Suppressor macrophage treated with lipopolysaccharide for 4 hours (primary cell): Measurements from ENCODE around the gene SPTAN1.
"Not testable (repeated sequence)": the region's sequence is repeated elsewhere in the genome, so short reads cannot be mapped to it uniquely, and the experiment has no call there.

ENCODE experiments used
- DNase-seq: peaks from one replicate; pipeline ENCODE4 v3.0.0-alpha.2; 2020

Gene SPTAN1

DNA sequence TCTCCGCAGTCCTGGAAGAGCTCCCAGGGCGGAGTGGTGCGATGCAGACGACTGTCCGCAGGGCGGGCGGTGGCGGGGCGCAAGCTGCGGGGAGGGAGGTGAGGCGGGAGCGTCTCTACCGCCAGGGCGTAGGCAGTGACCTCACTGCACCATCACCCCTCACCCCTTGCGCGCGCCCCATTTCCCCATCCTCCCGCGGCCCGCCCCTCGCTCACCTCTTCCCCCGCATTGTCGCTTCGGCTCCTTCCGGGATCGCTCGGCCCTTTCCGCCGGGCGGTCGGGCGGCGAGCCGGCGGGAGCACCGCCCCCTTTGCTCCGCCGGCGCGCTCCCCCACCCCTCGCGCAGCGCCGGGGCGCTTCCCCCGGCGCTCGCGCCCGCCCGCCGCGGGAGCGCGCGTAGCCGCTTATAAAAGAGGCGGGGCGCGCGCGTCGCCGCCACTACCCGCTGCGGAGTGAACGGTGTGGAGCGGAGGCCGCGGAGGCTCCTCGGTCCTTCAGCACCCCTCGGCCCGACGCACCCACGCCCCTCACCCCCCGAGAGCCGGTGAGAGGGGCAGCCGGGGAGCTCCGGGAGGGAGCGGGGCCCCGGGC, at the start of gene SPTAN1:
Gene SPTAN1, plus strand, starts transcription at position 435 of the 591 bp plus-strand sequence. CDS start 14,154 bp downstream, outside the sequence.
- DNase-seq, result peak; percentile 95

DNA sequence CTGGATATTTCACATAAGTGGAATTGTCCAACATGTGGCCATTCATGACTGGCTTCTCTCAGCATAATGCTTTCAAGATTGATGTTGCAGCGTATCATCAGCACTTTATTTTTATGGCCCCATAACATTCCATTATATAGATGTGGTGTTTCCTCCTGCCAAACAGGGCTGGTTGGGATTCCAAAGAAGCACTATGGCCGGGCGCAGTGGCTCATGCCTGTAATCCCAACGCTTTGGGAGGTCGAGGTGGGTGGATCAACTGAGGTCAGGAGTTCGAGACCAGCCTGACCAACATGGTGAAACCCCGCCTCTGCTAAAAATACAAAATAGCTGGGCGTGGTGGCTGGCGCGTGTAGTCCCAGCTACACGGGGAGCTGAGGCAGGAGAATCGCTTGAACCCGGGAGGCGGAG, 49.0 kb upstream of the SPTAN1 start:
- DNase-seq, result not testable (repeated sequence)

DNA sequence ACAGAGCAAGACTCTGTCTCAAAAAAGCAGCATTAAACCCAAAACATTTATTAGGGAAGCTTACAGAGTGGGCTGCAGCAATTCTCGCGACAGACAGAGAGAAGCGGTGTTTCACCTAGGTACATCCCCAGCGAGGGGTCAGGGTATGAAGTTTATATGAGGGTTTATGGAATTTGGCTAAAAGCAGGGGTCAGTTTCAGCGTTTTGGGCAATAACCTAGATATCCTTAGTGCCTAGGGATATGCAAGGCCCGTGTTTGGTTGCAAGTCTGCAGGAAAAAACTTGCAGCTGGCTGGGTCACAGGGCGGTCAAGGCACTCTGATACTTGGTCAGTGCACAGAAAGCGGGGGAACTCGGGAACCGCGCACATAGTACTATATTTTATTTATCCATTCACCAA, 48.5 kb upstream of the SPTAN1 start:
- DNase-seq, result no peak

DNA sequence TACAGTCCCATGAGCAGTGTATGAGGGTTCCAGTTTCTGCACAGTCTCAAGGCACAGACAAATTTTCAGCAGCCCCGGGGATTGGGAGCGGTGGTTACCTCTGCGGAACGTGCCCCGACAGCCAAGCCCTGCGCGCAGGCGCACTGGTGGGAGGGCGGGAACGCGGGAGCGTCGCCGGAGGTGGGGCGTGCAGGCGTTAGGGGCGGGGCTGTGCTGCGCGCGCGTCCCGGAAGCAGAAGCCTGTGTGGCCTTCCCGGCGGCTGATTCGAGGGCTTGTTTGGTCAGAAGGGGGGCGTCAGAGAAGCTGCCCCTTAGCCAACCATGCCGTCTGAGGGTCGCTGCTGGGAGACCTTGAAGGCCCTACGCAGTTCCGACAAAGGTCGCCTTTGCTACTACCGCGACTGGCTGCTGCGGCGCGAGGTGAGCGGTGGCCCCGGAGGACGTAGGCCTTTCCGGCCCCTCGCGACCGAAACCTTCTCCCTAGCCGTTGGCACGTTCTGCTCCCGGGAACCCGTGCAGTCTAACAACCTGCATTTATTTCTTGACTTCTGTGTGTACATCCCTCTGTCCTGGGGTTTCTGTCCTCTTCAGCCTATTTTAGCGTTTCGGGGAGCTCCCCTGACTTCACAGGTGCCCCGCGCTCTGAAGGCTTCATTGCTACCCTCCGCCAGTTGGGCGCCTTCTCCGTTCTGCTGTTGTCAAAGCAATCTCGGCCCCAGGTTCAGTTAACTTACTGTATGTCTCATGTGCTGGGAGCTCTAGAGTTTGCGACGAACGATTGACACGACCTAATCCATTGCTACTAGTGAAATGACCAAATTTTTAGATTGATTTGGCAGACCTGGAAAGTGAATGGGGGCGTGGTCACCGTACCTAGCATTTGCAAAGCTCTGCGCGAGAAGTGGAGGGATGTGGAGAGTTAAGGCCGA, 47.6 kb upstream of the SPTAN1 start, which contains the start of gene GLE1:
Gene GLE1, plus strand, starts transcription at position 235 of the 929 bp plus-strand sequence. Its CDS starts 87 bp downstream, at position 322.
- DNase-seq, result peak; percentile 98

DNA sequence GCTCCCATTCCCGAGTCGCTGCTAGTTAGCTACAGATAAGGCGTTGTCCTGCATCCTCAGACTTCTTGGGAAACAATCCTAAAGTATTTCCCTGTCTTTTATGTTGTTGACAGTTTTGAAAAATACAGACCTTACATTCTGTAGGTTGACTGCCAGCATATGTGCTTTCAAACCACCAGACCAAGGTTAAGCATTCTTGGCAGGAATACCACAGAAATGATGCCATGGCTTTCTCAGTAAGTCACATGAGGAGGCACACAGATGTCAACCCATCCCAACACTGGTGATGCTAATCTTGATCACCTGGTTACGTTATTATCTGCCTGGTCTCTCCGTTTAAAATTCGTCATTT, 47.0 kb upstream of the SPTAN1 start:
- peak; percentile 4 for DNase-seq

DNA sequence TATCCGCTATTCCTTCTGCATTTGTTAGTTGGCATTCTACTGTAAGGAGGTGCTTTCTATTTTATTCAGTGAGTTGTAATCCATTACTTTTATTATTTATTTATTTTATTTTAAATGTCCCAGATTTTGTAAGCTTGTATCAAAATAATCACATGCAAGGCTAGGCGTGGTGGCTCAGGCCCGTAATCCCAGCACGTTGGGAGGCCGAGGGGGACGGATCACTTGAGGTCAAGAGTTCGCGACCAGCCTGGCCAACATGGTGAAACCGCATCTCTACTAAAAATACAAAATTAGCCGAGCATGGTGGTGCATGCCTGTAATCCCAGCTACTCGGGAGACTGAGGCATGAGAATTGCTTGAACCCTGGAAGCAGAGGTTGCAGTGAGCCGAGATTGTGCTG, 46.5 kb upstream of the SPTAN1 start:
- DNase-seq, result not testable (repeated sequence)

DNA sequence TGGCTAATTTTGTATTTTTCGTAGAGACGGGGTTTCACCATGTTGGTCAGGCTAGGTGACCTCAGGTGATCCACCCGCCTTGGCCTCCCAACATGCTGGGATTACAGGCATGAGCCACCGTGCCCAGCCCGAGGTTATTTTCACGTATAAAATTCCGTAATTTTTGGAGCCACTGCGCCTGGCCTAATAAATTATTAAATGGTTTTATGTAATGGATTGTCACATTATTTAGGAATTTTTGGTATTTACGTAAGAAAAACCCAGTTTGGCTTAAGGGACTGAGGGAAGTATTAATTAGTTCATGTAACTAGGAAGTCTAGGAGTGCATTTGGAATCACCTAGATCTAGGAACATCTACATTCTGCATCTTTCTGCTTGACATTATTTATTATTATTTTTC, 39.6 kb upstream of the SPTAN1 start:
- no peak for DNase-seq

DNA sequence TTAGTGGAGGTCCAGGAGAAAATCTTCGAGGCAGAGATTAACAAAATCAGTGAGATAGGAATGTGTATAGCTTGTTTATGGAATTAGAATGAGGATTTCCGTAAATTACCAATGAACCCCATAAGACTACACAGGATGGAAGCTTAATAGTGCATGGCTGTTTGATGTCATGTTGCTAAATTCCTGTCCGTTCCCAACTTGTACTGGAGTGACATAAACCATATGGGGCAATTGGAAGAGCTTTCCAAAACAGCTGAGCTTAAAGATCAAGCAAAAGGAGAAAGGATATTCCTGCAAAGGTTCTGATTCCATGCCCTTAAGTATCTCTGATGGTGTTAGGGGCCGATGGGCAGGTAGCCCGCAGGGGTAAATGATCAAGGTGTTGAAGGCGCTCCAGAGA, 30.4 kb upstream of the SPTAN1 start:
- no peak for DNase-seq

DNA sequence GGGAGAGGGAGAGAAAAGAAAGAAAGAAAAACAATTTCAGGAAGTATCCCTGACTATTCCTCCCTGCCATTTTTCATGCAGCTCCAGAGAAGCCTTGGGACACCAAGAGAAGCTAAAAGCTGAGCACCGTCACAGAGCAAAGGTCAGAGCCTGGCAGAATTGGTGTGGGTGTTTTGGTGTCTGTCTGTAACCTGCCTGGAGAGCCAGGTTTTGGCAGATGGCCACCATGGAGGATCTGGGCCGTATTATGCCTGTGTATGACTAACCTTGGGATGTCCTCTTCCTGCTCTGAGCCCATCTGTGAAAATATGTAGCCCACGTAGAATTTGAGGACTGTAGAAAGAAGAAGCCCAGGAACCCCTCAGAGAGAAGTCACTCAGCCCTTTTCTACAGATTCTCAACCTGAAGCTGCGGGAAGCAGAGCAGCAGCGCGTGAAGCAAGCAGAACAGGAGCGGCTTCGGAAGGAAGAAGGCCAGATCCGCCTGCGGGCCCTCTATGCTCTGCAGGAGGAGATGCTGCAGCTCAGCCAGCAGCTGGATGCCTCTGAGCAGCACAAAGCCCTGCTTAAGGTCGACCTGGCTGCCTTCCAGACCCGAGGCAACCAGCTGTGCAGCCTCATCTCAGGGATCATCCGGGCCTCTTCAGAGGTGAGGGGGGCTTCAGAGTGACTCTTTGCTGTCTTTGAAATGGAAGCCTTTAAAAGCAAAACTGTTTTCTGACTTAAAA, 29.0 kb upstream of the SPTAN1 start:
- no peak for DNase-seq

DNA sequence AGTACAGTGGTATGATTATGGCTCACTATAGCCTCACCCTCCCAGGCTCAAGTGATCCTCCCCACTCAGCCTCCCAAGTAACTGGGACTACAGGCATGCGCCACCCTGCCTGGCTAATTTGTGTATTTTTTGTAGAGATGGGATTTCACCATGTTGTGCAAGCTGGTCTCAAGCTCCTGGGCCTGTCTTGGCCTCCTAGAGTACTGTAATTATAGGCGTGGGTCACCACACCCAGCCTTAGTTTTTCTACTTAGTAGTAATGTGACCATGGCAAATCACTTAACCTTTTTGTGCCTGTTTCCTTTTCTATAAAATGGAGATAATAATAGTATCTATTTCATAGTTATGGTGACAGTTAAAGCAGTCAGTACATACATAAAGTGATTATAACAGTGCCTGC, 25.7 kb upstream of the SPTAN1 start:
- no peak for DNase-seq

DNA sequence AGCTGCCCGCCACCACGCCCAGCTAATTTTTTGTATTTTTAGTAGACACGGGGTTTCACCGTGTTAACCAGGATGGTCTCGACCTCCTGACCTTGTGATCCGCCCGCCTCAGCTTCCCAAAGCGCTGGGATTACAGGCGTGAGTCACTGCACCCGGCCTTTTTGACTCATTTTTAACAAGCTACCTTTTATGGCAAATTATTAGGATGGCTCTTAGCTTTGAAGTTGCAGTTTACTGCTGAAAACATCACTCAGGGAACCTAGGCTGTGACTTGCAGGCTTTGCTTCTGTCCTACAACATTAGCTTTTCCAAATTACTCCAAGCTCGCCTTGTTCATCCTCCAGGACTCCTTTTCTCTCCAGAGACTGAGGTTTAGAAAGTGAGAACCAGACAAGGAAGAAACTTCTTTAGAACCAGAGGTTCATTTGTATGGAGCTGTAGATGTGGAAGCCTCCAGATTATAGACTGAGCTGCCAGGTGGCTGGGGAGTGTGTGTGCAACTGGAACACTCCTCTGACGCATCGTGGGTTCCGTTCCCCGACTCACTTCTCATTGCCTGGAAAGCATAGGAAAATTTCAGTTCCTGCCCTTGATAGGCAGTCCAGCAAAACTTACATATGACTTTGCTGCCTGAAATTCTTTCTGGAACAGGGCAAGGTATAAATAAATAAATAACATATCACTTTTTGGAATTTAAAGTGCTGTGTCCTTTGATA, 23.8 kb upstream of the SPTAN1 start:
- no peak for DNase-seq

DNA sequence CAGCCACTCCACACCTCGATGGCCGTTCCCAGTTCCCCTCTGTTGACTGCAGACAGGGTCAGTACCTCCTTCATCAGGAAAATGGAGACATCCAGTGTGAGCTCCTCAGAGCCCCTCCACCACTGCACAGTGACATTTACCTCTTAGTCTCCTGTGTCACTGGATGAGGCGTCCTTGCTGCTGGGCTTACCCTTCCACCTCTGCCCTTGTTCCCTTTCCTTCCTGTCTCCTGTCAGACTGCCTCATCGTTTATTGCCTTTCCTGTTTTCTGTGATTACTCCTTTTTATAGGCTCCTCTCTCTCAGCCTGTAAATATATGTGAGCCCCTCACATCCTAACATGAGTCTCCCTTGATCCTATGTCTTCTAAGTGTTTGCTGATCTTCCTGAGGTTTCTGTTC, 23.2 kb upstream of the SPTAN1 start:
- no peak for DNase-seq

DNA sequence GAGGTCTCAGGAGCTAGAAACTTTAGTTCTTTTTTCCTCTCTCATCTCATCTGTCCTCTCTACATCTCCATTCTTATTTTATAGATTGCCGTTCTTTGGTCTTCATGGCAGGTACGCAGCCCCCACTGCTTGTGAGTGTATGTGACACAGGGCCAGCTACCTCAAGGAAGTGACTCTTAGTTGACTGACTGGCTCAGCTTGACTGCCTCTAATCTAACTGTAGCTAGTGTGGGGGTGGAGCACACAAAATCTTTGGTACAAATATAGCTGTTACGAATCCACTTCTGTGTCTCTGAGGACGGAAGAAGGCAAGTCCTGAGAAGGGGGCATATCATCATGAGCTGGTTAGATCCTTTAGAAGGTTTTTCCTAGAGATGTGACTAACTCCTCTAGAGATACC, 19.8 kb upstream of the SPTAN1 start:
- no peak for DNase-seq

DNA sequence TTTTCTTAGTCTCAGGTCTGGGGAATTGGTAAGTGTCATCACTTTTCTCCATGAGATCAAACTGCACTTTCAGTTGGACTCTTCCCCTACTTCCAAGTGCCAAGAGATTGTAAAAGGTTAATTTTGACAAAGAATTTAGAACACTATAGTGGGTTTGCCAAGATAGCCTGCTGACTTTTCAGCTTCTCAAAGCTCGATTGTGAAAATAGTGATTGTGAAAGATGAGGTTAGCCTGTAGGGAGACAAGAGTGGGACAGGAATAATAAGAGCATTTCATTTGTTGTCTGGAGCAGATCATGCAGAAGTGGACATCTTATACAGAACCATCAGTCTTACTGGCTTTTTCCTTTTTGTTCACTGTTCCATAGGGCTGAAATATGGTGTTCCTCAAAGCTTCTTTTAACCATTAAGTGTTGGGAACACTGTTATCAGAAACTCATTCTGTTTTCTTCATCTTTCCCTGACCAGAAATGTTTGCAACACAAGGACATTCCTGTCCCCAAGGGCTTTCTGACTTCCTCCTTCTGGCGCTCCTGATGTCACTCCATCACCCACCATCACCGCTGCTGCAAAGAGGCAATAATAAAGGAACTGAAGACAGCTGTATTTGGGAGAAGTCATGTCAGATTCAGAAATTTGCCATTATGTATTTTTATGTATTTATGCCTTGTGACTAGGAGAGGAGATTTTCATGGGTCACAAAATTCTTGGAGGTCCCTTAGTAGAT, 11.6 kb upstream of the SPTAN1 start:
- peak; percentile 74 for DNase-seq

DNA sequence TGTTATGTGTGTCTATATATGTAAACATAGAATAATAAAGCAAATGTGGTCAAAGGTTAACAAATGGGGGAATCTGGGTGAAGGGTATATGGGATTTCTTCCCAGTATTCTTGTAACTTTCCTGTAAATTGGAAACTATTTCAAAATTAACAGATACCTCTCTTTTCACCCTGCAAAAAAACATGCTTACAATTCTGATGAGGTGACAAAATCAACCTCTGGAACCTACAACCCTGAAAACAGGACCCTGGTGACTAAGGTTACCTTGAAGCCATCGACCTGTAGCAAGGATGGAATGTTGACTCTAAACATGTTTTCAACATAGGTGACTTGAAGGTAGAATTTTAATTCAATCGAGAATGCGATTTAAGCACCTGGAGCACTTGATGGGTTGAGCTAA, 5.9 kb upstream of the SPTAN1 start:
- DNase-seq, result no peak

DNA sequence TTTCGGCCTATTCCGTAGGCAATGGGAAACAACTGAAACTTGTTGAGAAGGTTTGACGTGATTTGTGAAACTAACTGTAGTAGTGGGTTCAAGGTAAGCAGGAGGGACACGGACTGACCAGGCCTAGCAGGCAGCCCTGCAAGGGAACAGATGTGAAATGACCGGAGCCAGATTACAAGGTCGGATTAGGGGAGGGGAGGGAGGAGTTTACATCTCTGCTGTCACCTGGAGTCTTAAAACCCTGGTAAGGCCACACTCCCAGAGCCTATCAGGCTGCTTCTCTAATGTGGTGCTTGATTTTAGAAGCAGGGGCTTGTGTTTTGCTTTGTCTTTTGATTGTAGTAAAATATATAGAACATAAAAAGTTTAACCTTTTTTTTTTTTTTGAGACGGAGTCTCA, 3.5 kb upstream of the SPTAN1 start:
- DNase-seq, result no peak

DNA sequence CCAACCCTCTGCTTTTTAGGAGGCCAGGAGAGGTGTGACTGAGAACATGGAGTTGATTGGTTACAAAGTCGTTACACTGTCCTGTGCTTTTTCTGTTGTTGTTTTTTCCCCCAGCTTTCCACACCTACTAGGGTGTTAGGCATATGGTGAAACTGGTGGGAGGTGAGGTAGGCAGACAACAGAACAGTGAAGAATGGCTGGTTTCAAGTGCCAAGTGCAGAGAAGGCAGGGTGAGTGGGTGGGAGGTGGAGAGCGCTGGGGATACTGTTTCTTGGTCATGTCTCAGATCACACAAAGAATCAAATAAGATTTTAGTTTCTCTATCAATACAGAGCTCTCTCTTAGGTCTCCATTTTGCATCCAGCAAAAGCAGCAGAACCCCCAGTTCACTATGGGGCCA, 2.2 kb upstream of the SPTAN1 start:
- DNase-seq, result no peak

DNA sequence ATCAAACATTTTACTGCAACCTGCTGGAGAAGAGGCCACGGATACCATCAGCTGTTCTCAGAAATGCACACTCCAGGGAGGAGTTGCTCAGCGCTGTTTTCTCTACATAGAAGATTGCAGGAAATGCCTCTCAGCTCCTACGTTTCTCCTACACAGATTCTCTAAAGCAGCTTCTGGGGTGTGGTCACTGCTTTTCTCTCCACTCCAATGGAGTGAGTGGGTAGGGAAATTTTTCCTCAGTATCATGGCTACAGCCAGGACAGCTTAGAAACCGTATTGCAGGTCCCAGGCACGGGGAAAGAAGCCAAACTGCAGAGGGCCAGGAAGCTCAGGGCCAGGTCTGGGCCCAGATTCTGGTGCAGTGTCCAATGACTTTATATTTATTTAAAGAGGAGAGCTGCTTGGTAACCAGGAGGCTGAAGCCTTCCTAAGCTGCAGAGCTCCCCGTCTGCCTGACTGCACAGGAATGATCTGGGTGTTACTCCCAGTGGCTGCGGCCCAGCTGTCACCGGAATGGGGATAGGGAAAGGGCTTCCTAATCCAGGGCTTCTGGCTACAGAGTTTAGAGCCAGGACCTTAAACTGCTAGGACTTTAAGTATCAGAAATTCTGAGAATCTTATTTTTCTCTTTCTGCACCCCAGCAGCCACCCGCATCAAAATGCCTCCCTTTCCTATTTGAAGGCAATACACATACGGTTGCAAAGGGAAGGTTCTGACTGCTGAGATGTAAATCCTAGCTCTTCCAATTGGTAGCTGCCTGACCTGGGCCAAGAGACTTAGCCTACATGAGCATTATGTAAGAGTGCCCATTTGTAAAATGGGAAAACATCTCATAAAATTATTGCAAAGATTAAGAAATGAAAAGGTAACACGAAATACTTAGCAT, 1.4 kb upstream of the SPTAN1 start:
- DNase-seq, result no peak

DNA sequence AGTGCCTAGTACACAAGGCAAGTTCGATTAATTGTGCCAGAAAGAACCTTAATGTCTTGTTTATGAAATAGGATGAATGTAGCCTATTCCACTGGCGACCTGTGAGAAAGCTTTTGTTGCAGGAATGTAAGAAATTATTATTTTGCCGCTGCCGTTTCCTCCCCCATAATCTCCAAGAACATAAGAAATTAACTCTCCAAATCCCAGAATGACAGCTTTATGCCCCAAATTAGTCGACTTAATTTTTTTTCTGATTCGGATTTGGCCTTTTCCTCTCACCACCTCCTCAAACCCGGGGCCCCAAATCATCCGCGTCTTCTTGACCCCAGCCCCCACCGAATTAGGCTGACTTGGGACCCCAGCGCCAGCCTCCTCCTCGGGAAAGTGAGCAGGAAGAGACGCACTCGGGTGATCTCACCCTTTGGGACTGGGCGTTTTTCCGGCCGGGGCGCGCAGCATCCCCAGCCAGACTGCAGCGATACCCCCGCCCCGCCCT, 682 bp upstream of the SPTAN1 start:
- no peak for DNase-seq

DNA sequence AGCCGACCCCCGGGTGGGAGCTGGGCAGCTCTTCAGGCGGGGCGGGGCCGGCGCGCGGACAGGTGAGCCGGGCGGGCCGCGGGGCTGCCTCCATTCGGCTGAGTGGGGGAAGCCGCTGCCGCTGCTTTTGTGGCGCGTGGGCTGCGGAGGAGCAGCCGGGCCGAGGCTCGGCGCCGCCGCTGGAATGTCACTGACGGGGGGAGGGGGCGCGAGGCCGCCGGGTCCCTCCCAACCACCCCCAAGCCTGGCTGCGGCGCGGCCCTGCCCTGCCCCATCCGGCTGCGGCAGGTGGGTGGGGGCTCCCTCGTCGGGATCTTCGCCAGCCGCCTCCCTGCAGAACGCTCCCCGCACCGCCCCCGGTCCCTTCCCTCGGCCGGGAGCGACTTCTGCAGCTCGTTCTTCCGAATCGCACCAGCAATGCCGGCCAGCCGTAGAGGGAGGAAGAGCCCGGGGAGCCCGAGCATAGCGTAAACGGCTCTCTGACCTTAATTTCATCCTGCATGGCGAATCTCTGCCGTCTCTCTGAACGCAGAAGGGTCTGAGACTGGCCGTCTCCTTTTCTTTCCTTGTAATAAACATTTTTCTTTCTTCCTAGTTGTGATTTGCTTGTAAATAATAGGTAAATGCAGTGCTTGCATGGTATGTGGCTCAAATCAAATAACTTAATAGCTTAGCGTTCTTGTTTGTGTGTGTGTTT, 505 bp downstream of the SPTAN1 start:
- peak; percentile 58 for DNase-seq
